Neural cell (in vitro differentiated cells): Measurements from ENCODE around the gene ANO1. TPM values are rescaled to one million over a fixed set of nuclear protein-coding genes. Genes with fewer than 3 reads are reported as not detected.

ENCODE experiments used
- H2AFZ ChIP-seq: fragments of 200-600, 300-800 bp; sonication (generic), shearing (Covaris generic); 2 replicates; pipeline ENCODE4 v1.6.0; 2014; ENCODE audit warnings: low read depth, mild to moderate bottlenecking, antibody characterized with exemption, low read length, moderate library complexity
- H3F3A ChIP-seq: fragments of 200-600 bp; shearing (Covaris generic); 2 replicates; pipeline ENCODE4 v1.6.1; 2016; ENCODE audit warnings: mild to moderate bottlenecking, moderate library complexity, mixed read lengths, antibody characterized with exemption, low read length; ENCODE audit not compliant: insufficient read depth, poor library complexity, severe bottlenecking
- H3K27ac ChIP-seq: fragments of 200-600, 300-800 bp; sonication (generic), shearing (Covaris generic); 2 replicates; pipeline ENCODE4 v1.5.1; 2014; ENCODE audit warnings: mild to moderate bottlenecking, low read length, moderate library complexity
- H3K27me3 ChIP-seq: fragments of 300-800, 200-600 bp; sonication (generic), shearing (Covaris generic); 2 replicates; pipeline ENCODE4 v1.6.0; 2014; ENCODE audit warnings: mild to moderate bottlenecking, low read depth, low read length, moderate library complexity; ENCODE audit not compliant: insufficient read depth
- H3K36me3 ChIP-seq: fragments of 300-800, 200-600 bp; sonication (generic), shearing (Covaris generic); 2 replicates; pipeline ENCODE4 v1.5.1; 2014; ENCODE audit warnings: mild to moderate bottlenecking, antibody characterized with exemption, low read length, moderate library complexity; ENCODE audit not compliant: insufficient read depth
- H3K4me2 ChIP-seq: fragments of 300-800, 200-600 bp; sonication (generic), shearing (Covaris generic); 2 replicates; pipeline ENCODE4 v1.6.0; 2014; ENCODE audit warnings: mild to moderate bottlenecking, low read length
- H3K4me3 ChIP-seq: fragments of 300-800, 200-600 bp; sonication (generic), shearing (Covaris generic); 2 replicates; pipeline ENCODE4 v1.5.1; 2014; ENCODE audit warnings: mild to moderate bottlenecking, low read length, moderate library complexity
- H3K79me2 ChIP-seq: fragments of 200-600 bp; shearing (Covaris generic); replicated peaks from 2 replicates; pipeline ENCODE4 v1.6.0; 2014; ENCODE audit warnings: mild to moderate bottlenecking, low read length, moderate library complexity; ENCODE audit not compliant: insufficient read depth
- H3K9ac ChIP-seq: fragments of 300-800, 200-600 bp; sonication (generic), shearing (Covaris generic); 2 replicates; pipeline ENCODE4 v1.6.1; 2016; ENCODE audit warnings: mild to moderate bottlenecking, low read length, mixed read lengths
- H3K9me2 ChIP-seq: fragments of 200-600 bp; shearing (Covaris generic); 2 replicates; pipeline ENCODE4 v1.6.1; 2016; ENCODE audit warnings: mild to moderate bottlenecking, low read length, mixed read lengths; ENCODE audit not compliant: insufficient read depth
- H3K9me3 ChIP-seq: fragments of 200-600, 300-800 bp; sonication (generic), shearing (Covaris generic); 2 replicates; pipeline ENCODE4 v1.6.1; 2016; ENCODE audit warnings: mild to moderate bottlenecking, mixed run types, low read length, moderate library complexity, mixed read lengths
- H4K20me1 ChIP-seq: fragments of 200-600 bp; shearing (Covaris generic); 2 replicates; pipeline ENCODE4 v1.6.1; 2016; ENCODE audit warnings: mild to moderate bottlenecking, mixed run types; ENCODE audit not compliant: insufficient read depth
- CTCF ChIP-seq: fragments of 450-650 bp; IDR thresholded peaks from 2 replicates; pipeline ENCODE4 v1.5.1; 2014; ENCODE audit warnings: antibody characterized with exemption, mild to moderate bottlenecking, moderate library complexity; ENCODE audit not compliant: poor library complexity, severe bottlenecking
- EP300 ChIP-seq: fragments of 450-650 bp; conservative IDR thresholded peaks from 2 replicates; pipeline ENCODE4 v1.6.1; 2014; ENCODE audit warnings: antibody characterized with exemption, mild to moderate bottlenecking, moderate library complexity; ENCODE audit not compliant: poor library complexity, severe bottlenecking
- EZH2 ChIP-seq: fragments of 200-600, 300-800 bp; shearing (Covaris generic), sonication (generic); IDR thresholded peaks from 2 replicates; pipeline ENCODE4 v1.6.1; 2014; ENCODE audit warnings: antibody characterized with exemption, low read length, borderline replicate concordance, mild to moderate bottlenecking; ENCODE audit not compliant: insufficient read depth, poor library complexity, severe bottlenecking
- MXI1 ChIP-seq: fragments of 450-650 bp; conservative IDR thresholded peaks from 2 replicates; pipeline ENCODE4 v1.6.1; 2014; ENCODE audit warnings: antibody characterized with exemption, mild to moderate bottlenecking; ENCODE audit not compliant: poor library complexity, severe bottlenecking
- POLR2AphosphoS5 ChIP-seq: IDR thresholded peaks from 2 replicates; pipeline ENCODE4 v1.6.1; 2012
- RAD21 ChIP-seq: fragments of 450-650 bp; conservative IDR thresholded peaks from 2 replicates; pipeline ENCODE4 v1.6.1; 2014; ENCODE audit warnings: antibody characterized with exemption, mild to moderate bottlenecking, moderate library complexity
- REST ChIP-seq: IDR thresholded peaks from 2 replicates; pipeline ENCODE4 v1.6.1; 2012; ENCODE audit warnings: borderline replicate concordance
- SMC3 ChIP-seq: fragments of 450-650 bp; conservative IDR thresholded peaks from 2 replicates; pipeline ENCODE4 v1.6.1; 2014; ENCODE audit warnings: antibody characterized with exemption, mild to moderate bottlenecking, moderate library complexity; ENCODE audit not compliant: poor library complexity
- TAF1 ChIP-seq: IDR thresholded peaks from 2 replicates; pipeline ENCODE4 v1.6.1; 2012; ENCODE audit warnings: low read depth
- polyA plus RNA-seq: library from polyadenylated mRNA; depleted of rRNA; stranded (reverse); fragments of >200 nt; gene quantifications from 2 replicates; pipeline ENCODE4 v1.2.3, GENCODE V29; 2014

Gene ANO1
- polyA plus RNA-seq, 1 donor from 2014 or later, result not detected

- no peaks in the 10 kb centered on the region for H3K9me3 ChIP-seq
- no peaks in the 10 kb centered on the region for H3K9me2 ChIP-seq
- no peaks in the 10 kb centered on the region for H3K79me2 ChIP-seq
- H3K4me2 ChIP-seq, result no peak overlapping the region
- no peaks in the 10 kb centered on the region for H4K20me1 ChIP-seq
- no peak for TF ChIP-seq POLR2AphosphoS5
- no peak for TF ChIP-seq RAD21
- no peak for TF ChIP-seq EP300
- no peak for TF ChIP-seq EZH2
- TF ChIP-seq REST, result no peak
- no peak for TF ChIP-seq SMC3
- TF ChIP-seq MXI1, result no peak
- H3F3A ChIP-seq, result no peaks in the 10 kb centered on the region
- no peaks in the 10 kb centered on the region for H3K36me3 ChIP-seq
- no peak overlapping the region for H2AFZ ChIP-seq
- no peaks in the 10 kb centered on the region for H3K27me3 ChIP-seq
- H3K27ac ChIP-seq, result no peak overlapping the region
- no peak overlapping the region for H3K9ac ChIP-seq
- H3K4me3 ChIP-seq, result no peak overlapping the region
Measured at GRCh38 chr11:70032943-70033710, 45.0 kb upstream of the ANO1 start.

- TF ChIP-seq SMC3 (no peak), MXI1 (no peak), CTCF (no peak), EP300 (no peak), REST (no peak), POLR2AphosphoS5 (no peak), EZH2 (no peak), TAF1 (no peak)
- Histone ChIP-seq H3K27me3 (no peaks in the 10 kb centered on the region), H3K79me2 (no peaks in the 10 kb centered on the region), H3K4me3 (no peak overlapping the region), H2AFZ (no peak overlapping the region), H3K27ac (no peak overlapping the region), H3K4me2 (no peak overlapping the region), H3F3A (no peaks in the 10 kb centered on the region), H4K20me1 (no peaks in the 10 kb centered on the region), H3K36me3 (no peaks in the 10 kb centered on the region), H3K9me3 (no peaks in the 10 kb centered on the region), H3K9ac (no peak overlapping the region), H3K9me2 (no peaks in the 10 kb centered on the region)
Measured at GRCh38 chr11:70033711-70034070, 44.4 kb upstream of the ANO1 start.
